Stimulated activated CD8-positive, alpha-beta memory T cell treated with anti-CD3 and anti-CD28 coated beads, Interleukin-7, amount 100 ng/mL, for 48 hours (primary cell): ENCODE results near the gene NOP56.
"Not testable (repeated sequence)": the region's sequence is repeated elsewhere in the genome, so short reads cannot be mapped to it uniquely, and the experiment has no call there.

ENCODE experiments used
- DNase-seq, 2 donors: peaks; one replicate each; pipeline ENCODE4 v3.0.0-alpha.2; 2020; ENCODE audit warnings: low read depth in 1 of 2; ENCODE audit errors: extremely low read depth in 1 of 2

Gene NOP56

GRCh38 chr20:2682040-2682439 lies 29.6 kb downstream of the NOP56 start:
- not testable (repeated sequence) for DNase-seq

- not testable (repeated sequence) for DNase-seq
These were observed 32.4 kb downstream of the NOP56 start for GRCh38 chr20:2684817-2685216.

DNA sequence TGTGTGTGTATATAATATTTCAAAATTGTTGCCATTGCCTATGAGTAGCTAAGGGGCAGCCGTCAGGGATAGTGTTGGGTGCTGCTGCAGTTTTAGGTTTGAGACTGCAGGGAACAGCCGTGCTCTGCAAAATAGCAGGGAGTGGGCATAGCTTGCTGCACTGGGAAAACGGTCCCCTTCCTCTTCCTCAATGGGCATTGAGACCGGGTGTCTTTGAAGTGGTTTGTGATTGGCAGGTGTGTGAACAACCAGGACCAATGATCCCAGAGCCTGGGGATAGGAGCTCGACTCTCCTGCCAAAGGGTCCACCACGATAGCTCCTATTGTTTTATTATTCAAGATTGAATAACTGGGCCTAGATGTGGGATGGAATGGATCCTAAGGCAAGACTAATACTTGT lies 35.1 kb downstream of the NOP56 start:
- DNase-seq = no peak

DNA sequence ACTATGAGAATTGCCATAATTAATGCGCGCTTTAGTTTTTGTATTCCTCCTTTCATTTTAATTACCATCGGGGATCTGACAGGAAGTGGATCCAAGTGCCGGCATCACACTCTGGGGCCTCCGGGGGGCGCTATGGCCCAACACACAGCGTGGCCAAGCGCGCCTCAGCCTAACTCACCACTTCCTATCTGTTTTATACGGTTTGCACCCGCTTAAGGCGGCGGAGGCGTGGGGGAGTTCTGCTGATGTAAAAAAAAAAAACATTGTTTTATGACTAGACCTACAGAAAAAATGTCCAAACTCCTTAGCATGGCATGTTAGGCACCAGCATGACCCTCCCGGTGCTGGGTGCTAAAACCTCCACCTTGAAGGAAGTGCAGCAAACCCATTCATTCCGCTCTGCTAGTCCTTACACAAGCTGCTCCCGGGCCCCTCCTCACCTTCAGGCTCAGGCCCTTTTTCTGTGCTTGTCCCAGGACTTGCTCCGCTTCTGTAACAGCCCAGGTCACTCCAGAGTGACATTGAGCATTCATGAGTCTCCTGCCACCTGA lies 35.7 kb downstream of the NOP56 start:
- DNase-seq = peak; percentile 57 to 63

DNA sequence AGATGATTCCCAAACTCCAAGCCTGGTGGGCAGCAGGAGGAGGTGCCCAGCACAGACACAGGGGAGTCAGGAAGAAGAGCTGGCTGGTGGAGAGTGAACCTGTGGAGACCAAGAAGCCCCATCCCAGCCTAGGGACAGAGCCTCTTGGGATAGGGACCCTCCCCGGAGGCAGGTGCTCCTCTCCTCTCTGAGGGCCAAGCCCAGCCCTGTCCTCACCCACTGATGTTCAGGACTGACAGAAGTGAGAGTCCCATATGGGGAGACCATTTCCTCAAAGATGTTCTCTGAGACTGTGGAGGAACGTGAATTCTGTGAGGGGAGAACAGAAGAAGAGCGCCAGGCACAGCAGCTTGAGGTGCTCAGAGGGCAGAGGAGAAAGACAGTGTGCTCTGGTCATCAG lies 37.8 kb downstream of the NOP56 start:
- DNase-seq = no peak

GRCh38 chr20:2690718-2691117 lies 38.3 kb downstream of the NOP56 start:
- no peak for DNase-seq

GRCh38 chr20:2691127-2691526 lies 38.7 kb downstream of the NOP56 start:
- DNase-seq = no peak

DNA sequence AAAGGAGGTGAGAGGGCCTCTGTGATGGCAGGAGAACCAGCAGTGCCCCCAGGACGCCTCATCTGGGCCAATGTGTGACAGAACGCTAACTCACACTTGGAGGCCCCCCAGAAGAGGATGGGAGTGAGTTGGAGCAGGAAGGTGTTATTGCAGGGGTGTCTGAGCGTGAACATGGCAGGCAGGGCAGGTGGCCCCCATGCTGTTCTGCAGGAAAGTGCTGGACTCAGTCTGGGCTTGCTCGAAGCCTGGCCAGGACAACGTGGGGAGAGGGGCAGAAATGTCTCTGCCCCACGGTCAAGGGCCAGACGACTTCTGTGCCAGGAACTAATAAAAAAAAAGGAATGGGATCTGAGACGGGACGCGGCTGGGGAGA lies 39.2 kb downstream of the NOP56 start:
- DNase-seq = no peak

GRCh38 chr20:2692036-2692885 lies 39.8 kb downstream of the NOP56 start, which contains the start of gene EBF4:
Gene EBF4, plus strand, starts transcription at chr20:2692780. Its CDS starts 866 bp downstream, at chr20:2693646.
- DNase-seq = no peak

DNA sequence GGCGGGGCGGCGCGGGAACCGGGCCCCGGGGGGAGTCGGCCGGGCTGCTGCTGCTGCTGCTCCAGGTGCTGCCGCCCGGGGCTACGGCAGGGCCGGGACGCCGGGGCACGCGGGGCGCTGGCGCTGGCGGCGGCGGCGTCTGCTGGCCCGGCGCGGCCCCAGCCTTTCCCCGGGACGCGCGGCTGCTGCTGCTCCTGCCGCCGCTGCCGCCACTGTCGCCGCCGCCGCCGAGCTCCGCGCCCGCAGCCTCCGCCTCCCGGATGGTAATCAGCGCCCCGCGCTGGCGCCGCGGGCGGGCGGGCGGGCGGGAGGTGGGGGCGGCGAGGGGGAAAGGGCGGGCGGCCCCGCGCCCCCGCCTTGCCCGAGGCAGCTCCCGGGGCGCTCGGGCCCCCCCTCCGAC lies 40.5 kb downstream of the NOP56 start:
- no peak for DNase-seq

- DNase-seq = no peak
These were observed 41.0 kb downstream of the NOP56 start for GRCh38 chr20:2693286-2694007.

DNA sequence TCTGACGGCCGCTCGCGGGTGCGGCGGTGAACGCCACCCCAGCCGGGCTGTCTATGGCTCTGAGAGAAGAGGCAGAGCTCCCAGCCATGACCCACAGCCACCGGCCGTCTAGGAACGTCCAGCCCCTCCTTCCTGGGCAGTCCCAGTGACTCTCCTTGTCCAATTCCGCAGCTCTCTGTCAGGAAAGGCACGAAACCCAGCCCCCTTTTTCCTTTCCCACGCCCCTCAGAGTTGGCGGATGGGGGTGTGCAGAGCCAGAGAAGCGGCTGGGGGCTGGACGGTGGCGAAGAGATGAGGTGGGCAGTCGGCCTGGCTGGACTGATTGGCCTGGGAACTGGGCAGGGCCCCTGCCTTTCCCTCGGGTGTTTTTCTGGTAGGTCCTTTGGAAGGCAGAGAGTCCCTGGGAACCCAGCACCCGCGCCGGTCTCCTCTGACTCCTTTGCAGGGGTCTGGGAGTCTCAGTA lies 41.6 kb downstream of the NOP56 start:
- no peak for DNase-seq

GRCh38 chr20:2694519-2694918 lies 42.1 kb downstream of the NOP56 start:
- no peak for DNase-seq

GRCh38 chr20:2695206-2695983 lies 43.0 kb downstream of the NOP56 start:
- DNase-seq = no peak

DNA sequence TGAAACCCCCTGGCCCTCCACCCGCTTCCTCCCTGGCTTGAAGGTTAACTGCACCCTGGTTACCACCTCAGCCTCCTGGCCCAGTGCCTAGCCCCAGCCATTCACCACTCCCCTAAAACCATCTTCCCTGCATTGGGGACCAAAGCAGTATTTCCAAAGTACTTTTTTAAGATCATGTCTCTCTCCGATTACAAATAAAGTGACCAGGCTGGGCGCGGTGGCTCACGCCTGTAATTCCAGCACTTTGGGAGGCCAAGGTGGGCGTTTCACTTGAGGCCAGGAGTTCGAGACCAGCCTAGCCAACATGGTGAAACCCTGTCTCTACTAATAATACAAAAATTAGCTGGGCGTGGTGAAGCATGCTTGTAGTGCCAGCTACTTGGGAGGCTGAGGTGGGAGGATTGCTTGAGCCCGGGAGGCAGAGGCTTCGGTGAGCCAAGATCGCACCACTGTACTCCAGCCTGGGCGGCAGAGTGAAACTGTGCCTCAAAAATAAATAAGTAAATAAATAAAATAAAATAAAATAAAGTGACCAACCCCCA lies 43.6 kb downstream of the NOP56 start:
- DNase-seq = not testable (repeated sequence)

GRCh38 chr20:2696646-2697045 lies 44.2 kb downstream of the NOP56 start:
- DNase-seq = no peak

GRCh38 chr20:2697768-2698167 lies 45.3 kb downstream of the NOP56 start:
- DNase-seq = no peak

GRCh38 chr20:2698186-2698817 lies 45.9 kb downstream of the NOP56 start:
- DNase-seq = no peak

GRCh38 chr20:2698912-2699311 lies 46.5 kb downstream of the NOP56 start:
- DNase-seq = no peak

GRCh38 chr20:2699775-2700413 lies 47.5 kb downstream of the NOP56 start:
- DNase-seq = no peak
